GM10248 (cell line): ENCODE data around the gene EMILIN2.

ENCODE experiments used
- CTCF ChIA-PET: fragments of 300-600 bp; sonication (Branson Sonifier 250); formaldehyde crosslinking; extraction: SDS; loops from one replicate; lab custom pipeline; 2021; ENCODE audit warnings: antibody characterized with exemption; lab: Yijun Ruan, JAX
- POLR2A ChIA-PET: fragments of 350-650 bp; sonication (Branson Sonifier 250); formaldehyde crosslinking; extraction: SDS; loops from one replicate; lab custom pipeline; 2020; ENCODE audit warnings: antibody characterized with exemption; lab: Yijun Ruan, JAX
- DNase-seq: peaks from one replicate; pipeline ENCODE4 v3.0.0; 2012; ENCODE audit errors: extremely low spot score
- CTCF ChIP-seq: IDR thresholded peaks from 2 replicates; pipeline ENCODE4 v1.5.1; 2012; ENCODE audit warnings: mild to moderate bottlenecking, low read depth; ENCODE audit errors: extremely low read depth, missing control alignments, control extremely low read depth

The EMILIN2 gene

GRCh38 chr18:2927745-2928144 lies 80.9 kb downstream of the EMILIN2 start:
- no peak for TF ChIP-seq CTCF
- DNase-seq = no peak
- ChIA-PET CTCF (interaction anchor here (0.9 to 2.2 kb wide), 4 partner anchors 10 to 350 kb away, joined by 3 to 7 read pairs (median 5); no protein-coding TSS in a partner anchor), POLR2A (no interaction called here)

- CTCF ChIA-PET = interaction anchor here (0.7 to 8.6 kb wide), 34 partner anchors 8 to 937 kb away, joined by 3 to 73 read pairs (median 4); partner anchors contain the start of gene MYL12A
- DNase-seq = peak; percentile 74
- TF ChIP-seq CTCF = peak; percentile 54
- POLR2A ChIA-PET = no interaction called here
Observed at GRCh38 chr18:2932247-2933181, 85.7 kb downstream of the EMILIN2 start.

- ChIA-PET CTCF (interaction anchor here (0.8 to 8.6 kb wide), 18 partner anchors 10 to 521 kb away, joined by 3 to 73 read pairs (median 5); partner anchors contain the start of gene MYL12A), POLR2A (no interaction called here)
- DNase-seq = no peak
- TF ChIP-seq CTCF = no peak
Observed at GRCh38 chr18:2933995-2934394, 87.2 kb downstream of the EMILIN2 start.

- DNase-seq = no peak
- no peak for TF ChIP-seq CTCF
- ChIA-PET CTCF (interaction anchor here (1.2 to 8.6 kb wide), 4 partner anchors 12 to 311 kb away, joined by 3 to 73 read pairs (median 5); partner anchors contain the start of gene MYL12A), POLR2A (no interaction called here)
Observed at GRCh38 chr18:2935438-2936192, 88.8 kb downstream of the EMILIN2 start.

- ChIA-PET POLR2A (no interaction called here), CTCF (interaction anchor here (0.9 to 8.6 kb wide), 6 partner anchors 9 to 317 kb away, joined by 3 to 73 read pairs (median 4); partner anchors contain the start of gene MYL12A)
- no peak for TF ChIP-seq CTCF
- no peak for DNase-seq
Observed at GRCh38 chr18:2939317-2939716, 92.5 kb downstream of the EMILIN2 start.

- ChIA-PET CTCF (interaction anchor here (0.8 to 2.0 kb wide), 12 partner anchors 9 to 298 kb away, joined by 3 to 8 read pairs (median 4); no protein-coding TSS in a partner anchor), POLR2A (no interaction called here)
- DNase-seq = no peak
- no peak for TF ChIP-seq CTCF
Observed at GRCh38 chr18:2948038-2948437, 101.2 kb downstream of the EMILIN2 start.
